ENCODE measurements around the gene IFFO2.

IFFO2 gene

DNA sequence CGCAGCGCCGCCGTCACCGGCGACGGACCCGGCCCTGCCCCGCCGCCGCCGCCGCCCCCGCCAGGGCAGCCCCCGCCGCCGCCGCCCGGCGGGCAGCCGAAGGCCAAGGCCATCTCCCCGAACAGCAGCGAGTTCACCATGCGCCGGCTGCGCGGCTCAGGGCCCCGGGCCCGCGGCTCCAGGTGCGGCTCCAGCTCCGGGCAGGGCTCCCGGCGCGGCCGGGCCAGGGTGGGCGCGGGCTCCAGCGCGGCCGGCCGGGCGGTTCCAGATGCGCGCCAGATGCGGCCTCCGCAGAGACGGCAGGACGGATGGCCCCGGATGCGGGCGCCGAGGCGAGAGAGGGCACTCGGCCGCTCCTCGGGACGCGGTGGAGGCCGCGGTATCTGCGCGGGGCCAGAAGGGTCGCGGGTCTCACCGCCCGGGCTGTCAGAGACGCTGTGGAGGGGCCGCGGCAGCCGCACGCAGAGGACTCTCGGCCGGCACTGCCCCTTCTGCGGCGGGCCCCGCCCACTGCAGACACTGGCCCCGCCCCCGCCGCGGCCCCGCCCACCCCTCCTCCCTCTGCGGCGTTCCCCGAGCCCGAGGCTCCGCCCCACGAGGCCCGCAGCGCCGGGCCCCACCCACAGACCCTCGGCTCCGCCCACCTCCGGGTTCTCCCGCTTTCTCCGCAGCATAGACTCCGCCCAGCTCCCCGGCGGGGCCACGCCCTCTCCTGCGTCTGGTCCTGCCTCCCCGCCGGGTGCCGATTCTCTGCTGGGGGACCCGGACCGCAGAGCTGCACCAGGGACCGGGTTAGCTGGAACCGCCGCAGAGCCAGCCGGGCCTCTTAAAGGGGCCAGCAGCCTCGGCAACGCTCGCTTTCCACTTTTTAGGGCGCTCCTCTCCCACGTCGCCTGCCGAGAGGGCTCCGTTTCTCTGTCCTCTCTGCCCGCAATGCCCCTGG, at the start of gene IFFO2:
Gene IFFO2, minus strand, starts transcription at position 484 of the 943 bp plus-strand sequence. Its CDS starts 344 bp downstream, at position 140.
- DNase-seq, result peak; percentile 100

DNA sequence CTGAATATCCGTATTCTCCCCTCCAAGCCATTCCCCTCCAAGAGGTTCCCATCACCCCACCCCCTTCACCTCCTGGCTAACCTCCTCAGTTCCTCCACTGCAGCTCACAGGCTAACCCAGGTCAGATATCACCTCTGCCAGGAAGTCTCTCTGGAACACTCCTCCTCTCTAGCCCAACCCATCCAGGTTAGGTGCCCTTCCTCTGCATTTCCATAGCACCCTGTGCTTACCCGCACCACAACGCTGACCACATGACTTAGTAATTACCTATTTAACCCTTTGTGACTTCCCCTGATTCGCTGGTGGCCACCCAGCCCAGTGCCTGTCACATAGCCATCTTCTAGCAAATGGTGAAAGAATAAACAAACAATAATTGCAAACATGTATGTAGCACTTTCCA, 49.5 kb upstream of the IFFO2 start:
- DNase-seq, result no peak

DNA sequence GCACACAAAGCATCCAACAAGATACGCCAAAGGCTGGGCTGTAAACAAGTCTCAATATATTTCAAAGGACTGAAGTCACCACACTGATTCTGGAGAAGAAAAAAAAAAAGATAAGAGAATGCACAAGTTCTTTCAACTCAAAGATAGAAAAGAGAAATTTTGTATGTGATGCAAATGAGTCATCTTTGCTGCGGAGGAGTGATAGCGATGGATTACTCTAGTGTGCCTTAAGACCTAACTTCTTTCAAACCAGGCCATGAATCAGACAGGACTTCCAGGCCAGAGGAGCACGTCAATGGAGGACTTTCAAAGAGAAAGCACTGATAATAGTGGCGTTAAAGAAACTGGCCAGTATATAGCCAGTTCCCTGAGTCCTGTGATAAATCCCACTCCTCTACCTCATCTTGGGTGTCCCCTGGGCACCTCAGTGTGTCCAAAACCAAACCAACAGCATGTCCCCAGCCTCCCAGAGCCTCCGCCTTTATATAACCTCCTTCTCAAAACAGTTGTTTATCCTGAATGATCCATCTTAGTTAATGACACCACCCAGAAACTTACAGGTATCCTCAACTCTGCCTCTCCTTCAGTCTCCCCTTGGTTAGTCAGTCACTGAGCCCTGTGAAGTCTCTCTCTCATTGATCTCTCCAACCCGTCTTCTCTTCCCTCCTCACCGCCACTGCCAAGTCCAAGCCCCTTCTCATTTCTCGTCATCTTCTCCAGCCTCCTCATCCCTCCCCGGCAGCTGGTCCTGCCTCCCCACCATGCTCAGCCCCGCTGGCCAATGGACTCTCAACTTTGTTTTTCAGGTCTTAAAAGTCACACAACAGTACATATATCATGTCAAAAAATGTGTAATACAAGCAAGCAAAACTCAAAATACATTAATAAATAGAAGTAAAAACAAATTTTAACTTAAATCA, 47.2 kb upstream of the IFFO2 start:
- DNase-seq, result no peak

DNA sequence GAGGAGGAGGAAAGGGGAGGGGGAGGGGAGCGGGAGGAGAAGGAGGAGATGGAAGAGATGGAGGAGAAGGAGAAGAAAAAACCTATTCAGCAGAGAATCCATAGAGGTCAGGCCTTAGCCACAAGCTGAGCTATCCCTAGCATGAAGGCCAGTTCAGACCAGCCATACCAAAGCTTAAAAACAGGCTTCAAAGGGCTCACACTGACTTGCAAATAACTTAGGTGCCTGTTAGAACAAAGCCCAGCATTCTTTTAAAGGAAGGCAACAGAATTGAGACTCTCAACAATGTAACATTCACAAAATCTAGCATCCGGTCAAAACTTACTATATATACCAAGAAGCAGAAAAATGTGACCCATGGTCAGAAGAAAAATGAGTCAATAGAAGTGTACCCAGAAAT, 43.6 kb upstream of the IFFO2 start:
- DNase-seq, result no peak

DNA sequence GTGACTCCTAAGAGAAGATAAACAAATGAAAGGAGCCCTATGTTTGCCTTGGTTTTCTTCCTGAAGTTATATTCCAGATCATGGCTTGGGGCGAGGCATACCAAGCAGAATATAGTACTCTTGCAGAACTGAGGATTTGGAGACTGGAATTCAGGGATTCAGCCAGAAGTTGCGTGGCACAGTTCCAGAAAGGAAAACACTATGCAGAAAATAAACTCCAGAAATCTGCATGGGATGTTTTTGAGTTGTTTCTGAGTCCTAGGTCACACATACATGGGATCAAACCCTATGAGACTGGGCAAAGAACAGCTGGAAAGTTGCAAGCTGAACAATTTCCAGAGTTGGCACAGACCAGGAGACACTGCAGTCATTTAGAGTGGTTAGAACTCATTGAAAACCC, 42.9 kb upstream of the IFFO2 start:
- DNase-seq, result no peak

DNA sequence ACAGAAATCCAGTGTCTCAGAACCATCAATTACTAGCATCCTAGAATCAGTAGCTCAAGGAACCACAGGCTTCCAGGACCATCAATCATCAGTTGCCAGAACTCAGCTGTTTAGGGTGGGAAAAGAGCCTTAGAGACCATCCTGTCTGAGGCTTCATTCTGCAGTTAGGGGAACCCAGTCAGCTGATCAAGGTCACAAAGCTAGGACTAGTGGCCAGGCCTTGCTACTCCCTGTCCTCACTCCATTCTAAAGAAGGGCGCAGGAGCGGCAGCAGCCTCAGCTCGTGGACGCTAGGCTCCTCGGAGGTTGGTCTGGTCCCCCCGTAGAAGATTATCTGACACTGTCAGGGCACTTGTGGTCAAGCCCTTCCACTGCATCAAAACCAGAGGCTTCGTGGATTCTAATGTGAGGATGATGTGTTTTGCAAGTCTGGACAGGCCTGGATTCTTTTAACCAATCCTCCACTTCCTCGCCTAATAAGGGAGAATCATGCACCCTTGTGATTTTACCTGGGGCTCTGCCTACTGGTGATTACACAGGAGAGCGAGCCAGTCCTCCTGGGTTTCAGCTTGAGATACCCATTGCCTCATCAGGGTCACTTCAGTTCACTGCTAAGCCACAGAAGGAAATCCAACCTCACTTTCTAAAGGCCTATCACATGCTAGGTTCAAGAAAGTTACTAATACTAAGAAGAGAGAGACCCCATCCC, 41.7 kb upstream of the IFFO2 start:
- no peak for DNase-seq

DNA sequence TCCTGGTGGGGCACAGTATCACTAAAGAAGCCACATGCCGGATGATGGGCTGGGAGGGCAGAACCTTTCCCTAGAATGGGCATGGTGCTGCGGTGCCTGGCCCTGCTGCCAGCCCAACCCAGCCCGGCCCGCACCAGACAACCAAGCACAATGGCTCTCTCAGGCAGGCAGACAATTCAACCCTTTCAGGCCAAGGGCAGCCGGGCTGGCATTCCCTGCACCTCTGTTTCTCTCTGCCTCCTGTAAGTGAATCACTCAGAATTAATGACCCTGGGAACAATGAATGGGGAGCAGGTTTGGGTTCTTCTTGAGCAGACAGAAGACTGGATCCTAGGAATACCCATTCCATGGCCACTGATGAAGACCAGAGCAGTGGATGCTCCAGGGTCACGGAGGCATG, 41.0 kb upstream of the IFFO2 start:
- no peak for DNase-seq

DNA sequence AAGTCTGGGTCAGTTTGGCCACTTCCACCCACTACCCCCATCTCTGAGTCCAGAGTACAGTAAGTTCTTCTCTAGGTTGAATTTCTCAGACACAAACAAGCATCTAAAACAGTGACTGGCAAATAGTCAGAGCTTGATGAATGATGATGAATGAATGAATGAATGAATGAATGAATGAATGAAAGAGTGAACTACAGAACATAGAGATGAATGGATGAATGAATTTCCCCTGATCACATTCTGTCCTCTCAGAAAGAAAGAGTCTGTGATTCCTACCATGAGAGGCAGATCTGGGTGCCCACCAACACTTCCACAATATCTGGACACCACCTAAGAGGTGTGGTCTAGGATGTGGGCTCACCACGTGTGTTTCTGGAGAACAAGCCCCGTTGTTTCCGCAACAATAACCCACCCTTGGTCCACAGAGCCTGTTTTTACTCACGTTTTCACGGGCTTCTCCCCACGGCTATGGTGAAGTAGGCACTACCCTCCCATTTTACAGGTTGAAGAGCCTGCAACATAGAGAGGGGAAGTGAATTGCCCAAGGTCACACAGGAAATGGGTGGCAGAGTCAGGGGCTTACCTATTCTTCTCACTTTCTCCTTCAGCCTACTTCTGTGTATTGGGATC, 40.2 kb upstream of the IFFO2 start:
- no peak for DNase-seq

DNA sequence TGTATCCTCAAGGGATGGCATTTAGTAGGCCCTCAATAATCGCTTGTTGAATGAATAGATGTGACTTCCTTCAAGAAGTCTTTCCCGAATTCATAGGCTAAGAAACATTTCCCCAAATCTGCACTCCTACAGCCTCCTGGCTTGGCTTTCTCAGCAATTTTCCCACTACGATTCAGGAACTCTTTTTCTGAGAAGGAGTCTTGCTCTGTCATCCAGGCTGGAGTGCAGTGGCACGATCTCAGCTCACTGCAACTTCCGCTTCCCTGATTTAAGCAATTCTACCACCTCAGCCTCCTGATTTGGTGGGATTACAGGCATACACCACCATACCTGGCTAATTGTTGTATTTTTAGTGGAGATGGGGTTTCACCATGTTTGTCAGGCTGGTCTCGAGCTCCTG, 37.9 kb upstream of the IFFO2 start:
- no peak for DNase-seq

DNA sequence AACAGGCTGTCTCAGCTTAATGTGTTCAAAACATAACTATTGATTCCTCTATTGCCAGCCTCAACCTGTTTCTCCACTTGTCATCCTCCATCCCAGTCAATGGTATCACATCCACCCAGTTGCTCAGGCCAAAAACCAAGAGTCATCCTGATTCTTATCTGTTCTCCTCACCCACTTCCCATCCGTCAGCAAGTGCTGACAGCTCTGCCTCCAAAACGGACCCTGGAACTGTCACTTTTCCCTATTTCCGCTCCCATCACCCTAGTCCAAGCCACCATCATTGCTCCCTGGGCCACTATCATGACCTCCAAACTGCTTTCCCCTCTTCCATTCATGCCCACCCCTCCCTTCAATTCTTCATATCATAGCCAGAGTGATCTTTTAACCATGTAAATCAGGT, 36.2 kb upstream of the IFFO2 start:
- DNase-seq, result no peak

DNA sequence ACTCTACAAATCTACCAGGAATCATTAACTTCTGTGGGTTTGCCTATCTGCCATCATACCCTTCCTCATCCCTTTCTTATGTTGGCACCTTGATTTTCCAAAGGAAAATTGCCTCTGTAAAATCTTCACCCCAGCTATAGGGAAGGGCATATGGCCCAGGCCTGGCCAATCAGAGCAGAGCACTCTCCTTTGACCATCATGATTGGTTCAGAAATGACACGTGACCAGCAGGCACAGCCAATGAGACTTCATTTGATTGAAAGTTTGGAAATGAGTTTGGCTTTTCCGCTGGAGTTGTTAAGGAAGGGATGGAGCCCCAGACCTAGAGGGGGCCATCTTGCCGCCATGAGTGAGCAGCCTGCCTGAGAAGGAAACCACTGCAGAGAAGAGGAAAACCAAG, 35.1 kb upstream of the IFFO2 start:
- no peak for DNase-seq

DNA sequence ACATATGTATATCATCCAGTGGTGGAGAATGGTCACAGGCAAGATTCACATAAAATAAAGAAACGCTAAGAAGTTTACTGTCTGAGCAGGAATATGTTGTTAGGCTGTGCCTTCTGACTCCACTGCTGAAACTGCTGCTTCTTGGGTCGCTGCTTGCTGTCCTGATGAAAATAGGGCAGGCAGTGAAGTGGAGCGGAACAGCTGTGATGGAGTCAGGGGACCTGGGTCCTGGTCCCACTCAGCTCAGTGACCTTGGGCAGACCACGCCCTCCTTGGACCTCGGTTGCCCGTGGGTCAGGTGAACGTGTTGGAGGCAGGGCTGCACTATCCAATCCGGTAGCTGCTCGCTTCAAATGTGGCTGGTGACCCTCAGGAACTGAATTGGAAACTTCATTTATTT, 33.4 kb upstream of the IFFO2 start:
- DNase-seq, result no peak

DNA sequence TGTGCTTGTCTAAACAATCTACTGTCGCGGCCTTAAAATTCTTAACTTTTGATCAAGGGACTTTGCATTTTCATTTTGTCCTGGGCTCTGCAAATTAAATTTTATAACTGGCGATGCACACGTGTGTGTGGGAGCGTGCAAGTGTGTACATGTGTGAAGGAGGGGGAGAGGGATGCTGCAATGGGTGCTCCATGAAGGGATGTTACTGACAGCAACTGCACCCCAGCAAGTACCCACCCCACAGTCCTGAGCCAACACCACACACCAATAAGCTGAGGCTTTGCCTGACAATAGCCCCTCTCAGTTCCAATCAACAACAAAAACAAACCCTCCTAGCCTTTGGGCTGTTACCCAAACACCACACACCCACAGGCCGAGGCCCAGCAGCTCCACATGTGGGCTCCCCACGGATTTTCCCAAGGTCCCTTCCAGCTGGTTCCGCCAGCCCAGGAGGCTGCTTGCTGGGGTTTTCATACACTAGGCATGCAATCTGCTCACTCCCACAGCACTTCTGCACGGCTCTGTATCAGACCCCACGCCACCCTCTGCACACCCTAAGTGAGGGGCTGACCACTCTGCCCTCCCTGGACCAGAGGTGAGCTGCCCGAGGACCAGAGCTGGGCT, 32.8 kb upstream of the IFFO2 start:
- no peak for DNase-seq

DNA sequence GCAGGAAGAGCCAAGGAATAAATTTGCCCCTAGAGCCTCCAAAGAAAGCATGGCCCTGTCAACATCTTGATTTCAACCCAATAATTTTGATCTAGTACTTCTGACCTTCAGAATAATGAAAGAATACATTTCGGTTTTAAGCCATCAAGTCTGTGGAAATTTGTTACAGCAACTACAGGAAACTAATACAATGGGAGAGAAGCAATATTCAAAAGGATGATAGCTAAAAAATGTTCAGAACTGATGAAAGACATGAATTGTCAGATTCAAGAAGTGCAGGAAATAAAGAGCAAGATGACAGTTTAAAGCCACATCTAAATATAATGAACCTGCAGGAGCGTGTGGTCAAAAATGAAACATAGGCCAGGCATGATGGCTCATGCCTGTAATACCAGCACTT, 24.8 kb upstream of the IFFO2 start:
- DNase-seq, result no peak

DNA sequence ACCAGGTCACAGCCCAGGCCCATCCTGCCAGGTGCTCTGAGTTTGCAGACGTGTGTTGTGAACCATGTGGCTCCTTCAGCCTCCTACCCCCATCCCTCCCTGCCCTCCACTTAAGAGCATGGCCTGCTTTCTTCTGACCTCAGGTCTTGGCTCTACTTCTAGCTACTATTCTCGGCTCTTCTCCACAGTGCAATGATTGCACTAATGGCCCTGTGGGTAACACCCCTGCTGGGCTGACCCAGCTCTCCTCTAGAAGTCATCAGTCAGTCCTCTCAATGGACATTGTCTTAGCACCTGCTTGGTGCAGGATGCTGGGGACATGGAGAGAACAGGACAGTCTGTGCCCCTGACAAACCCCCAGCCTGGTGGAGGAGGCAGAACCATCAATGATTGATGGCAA, 22.2 kb upstream of the IFFO2 start:
- DNase-seq, result no peak

DNA sequence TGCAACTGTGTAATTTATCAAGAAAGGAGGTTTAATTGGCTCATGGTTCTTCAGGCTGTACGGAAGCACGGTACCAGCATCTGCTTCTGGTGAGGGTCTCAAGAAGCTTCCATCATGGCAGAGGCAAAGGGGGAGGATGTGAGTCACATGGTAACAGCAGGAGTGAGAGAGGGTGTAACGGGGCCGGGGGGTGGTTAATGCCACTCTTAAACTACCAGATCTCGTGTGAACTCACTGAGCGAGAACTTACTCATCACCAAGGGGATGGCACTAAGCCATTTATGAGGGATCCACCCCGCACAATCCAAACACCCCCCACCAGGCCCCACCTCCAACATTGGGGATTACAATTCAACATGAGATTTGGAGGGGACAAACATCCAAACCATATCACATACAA, 21.0 kb upstream of the IFFO2 start:
- DNase-seq, result no peak

DNA sequence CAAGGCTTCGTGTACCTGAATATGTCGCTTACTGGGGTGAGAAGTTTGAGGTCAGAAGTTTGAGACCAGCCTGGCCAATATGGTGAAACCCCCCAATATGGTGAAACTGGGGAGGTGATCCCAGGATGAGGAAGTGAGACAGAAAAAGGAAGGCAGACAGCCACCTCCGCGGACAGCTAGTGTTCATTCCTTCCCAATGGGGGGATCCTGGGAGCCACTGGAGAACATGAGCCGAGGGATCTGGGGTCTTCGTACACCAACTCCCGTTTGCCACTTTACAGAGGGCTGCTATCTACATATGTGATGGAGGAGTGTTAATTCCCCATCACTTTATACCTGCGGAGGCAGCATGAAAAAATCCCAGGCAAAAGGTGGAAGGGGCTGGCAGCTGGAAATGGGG, 19.6 kb upstream of the IFFO2 start:
- no peak for DNase-seq

DNA sequence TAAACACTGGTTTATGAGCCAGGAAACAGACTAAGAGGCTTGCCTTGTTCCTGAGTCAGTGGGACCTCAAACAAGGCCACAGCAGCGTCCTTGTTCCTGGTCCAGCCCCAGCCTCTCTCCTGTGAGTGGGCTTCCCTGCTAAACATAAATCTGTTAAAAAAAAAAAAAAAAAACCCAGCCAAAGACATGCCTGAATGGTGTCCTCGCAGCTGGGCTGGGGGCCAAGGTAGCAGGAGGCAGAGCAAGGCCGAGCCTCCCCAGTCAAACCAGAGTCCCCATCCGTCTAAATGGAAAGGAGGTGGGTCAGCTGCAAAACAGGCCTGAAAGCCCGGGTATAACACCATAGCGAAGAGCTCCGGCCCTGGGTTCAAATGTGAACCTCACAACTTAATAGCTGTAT, 18.1 kb upstream of the IFFO2 start:
- no peak for DNase-seq

DNA sequence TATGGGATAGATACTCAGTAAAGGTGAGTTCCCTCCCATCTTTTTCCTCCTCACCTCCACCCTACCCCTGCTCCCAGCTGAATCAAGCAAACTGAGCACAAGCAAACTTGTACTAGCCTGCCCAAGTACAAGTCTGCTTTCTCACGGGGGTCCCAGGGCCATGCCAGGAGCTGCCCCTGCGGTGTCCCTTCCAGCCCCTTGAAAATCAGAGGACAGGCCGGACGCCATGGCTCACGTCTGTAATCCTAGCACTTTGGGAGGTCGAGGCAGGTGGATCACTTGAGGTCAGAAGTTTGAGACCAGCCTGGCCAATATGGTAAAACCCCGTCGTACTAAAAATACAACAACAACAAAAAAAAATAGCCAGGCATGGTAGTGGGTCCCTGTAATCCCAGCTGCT, 17.5 kb upstream of the IFFO2 start:
- no peak for DNase-seq

DNA sequence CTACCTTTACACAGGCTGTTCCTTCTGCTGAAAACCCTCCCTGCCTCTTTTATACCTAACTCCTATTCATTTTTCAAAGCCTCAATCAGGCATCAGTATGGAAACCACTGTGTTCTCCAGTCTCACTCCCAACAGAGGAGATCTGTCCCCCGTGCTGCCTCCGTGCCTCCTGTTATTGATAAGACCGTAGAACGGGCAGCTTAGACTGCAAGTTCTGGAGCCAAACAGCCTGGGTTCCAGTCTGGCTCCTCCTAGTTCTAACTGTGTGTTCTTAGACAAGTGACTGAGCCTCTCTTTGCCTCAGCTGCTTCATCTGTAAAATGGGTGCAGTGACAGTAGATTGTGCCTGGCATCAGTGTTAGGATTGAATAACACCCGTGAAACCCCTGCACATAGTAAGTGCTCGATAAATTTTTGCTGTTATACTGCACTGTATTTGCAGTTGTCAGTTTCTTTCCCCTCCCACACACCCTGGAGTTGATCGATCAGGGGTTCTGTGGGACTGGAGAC, 17.0 kb upstream of the IFFO2 start:
- no peak for DNase-seq

DNA sequence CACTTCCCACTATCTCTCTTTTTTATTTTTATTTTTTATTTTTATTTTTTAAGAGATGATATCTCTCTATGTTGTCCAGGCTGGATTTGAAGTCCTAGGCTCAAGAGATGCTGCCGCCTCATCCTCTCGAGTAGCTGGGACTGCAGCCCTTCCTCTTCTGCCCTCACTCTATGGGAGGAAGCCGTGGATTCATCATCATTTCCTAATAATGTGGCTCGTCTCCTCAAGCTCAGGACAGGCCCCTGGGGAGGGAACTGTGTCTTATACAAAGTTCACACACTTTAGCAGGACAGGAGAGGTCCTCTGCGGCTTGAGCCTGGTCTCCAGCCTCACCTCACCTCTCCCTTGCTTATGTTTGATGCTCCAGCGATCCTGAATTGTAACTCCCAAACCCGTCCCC, 16.5 kb upstream of the IFFO2 start:
- DNase-seq, result no peak

DNA sequence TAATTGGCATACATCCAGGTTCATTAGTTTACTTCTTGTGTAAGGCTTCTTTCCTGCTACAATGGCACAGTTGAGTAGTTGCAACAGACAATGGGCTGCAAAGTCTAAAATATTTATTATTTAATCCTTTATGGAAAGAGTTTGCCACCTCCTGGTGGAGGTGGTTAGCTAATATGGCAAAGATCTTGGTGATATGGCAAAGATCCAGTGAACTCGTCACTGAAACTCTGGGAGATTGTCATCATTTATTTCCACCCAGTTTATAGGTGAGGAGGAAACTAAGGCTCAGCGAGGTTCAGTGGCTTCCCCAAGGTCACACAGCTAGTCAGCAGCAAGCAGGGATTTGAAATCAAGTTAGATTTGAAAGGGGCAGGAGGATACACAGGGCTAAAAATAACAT, 16.1 kb upstream of the IFFO2 start:
- DNase-seq, result no peak

All from activated CD8-positive, alpha-beta memory T cell treated with anti-CD3 and anti-CD28 coated beads for 24 hours (primary cell).